Mucosa of rectum (tissue), 2 donors: ENCODE measurements around the gene GLOD5.

Source experiments
- H3K27ac ChIP-seq, 2 donors: one replicate each; pipeline ENCODE4 v1.7.0; 2013; ENCODE audit warnings: inconsistent platforms in 2 of 2, low read depth in 2 of 2, low read length in 2 of 2
- H3K27me3 ChIP-seq, 2 donors: one replicate each; pipeline ENCODE4 v1.7.0; 2013; ENCODE audit warnings: low read length in 2 of 2; ENCODE audit not compliant: control insufficient read depth in 2 of 2, insufficient read depth in 2 of 2
- H3K36me3 ChIP-seq, 2 donors: one replicate each; pipeline ENCODE4 v1.7.0; 2013; ENCODE audit warnings: low read length in 2 of 2; ENCODE audit not compliant: control insufficient read depth in 2 of 2, insufficient read depth in 2 of 2
- H3K4me1 ChIP-seq, 2 donors: one replicate each; pipeline ENCODE4 v1.7.0; 2013; ENCODE audit warnings: low read length in 2 of 2, mild to moderate bottlenecking in 1 of 2; ENCODE audit not compliant: control insufficient read depth in 2 of 2, insufficient read depth in 2 of 2
- H3K4me3 ChIP-seq, 2 donors: one replicate each; pipeline ENCODE4 v1.7.0; 2013; ENCODE audit warnings: low read length in 2 of 2
- H3K9ac ChIP-seq, 2 donors: one replicate each; pipeline ENCODE4 v1.7.0; 2013; ENCODE audit warnings: low read length in 2 of 2, low read depth in 1 of 2, mild to moderate bottlenecking in 1 of 2
- H3K9me3 ChIP-seq, 2 donors: one replicate each; pipeline ENCODE4 v1.7.0; 2013; ENCODE audit warnings: low read length in 2 of 2; ENCODE audit not compliant: control insufficient read depth in 2 of 2
- donor health status: healthy.
- donor health status: Normal muscosa, but diverticular disease.

The GLOD5 gene

DNA sequence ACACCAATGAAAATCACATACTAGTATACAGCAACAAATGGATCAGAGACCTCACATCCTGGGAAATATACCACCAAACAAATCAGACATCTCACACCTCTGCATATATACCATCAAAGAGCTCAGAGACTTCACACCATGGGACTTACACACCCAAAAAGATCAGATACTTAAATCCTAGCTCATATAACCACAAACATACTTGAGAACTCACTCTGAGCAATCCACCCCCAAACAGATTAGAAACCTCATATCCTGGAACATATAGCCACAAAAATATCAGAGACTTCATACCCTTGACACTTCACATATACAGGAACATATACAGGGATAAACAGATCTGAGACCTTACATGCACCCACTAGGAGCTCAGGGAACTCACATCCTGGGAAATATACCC lies 32.9 kb upstream of the GLOD5 start:
- no peaks in the 10 kb centered on the region for H3K4me1 ChIP-seq

DNA sequence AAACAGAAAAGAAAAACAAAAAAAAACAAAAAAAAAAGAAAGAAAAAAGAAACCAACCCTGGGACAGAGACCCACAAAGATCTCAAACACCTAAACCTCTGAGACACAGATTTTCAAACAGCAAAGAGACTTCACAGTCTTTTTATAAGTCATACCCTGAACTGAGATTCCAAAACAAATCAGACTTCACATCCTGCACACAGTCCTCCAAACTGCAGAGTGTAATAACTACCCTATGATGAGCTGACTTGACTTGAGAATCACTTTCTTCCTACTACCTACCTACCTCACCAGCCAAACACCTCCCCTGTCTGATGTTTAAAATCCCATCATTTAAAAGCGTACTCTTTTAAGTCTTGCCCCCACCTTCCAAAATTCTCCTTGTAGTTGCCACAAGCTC lies 25.2 kb upstream of the GLOD5 start:
- peaks cover 0 to 3% of the 10 kb centered on the region in 2 donors for H3K4me1 ChIP-seq
- no peaks in the 10 kb centered on the region for H3K36me3 ChIP-seq
- H3K9ac ChIP-seq = no peak overlapping the region
- no peak overlapping the region for H3K27ac ChIP-seq
- no peaks in the 10 kb centered on the region for H3K9me3 ChIP-seq
- H3K4me3 ChIP-seq = no peak overlapping the region
- H3K27me3 ChIP-seq = no peaks in the 10 kb centered on the region

More for the DNA sequence above, 32.9 kb upstream of the GLOD5 start:
- H3K36me3 ChIP-seq = no peaks in the 10 kb centered on the region
- H3K9ac ChIP-seq = no peak overlapping the region
- no peaks in the 10 kb centered on the region for H3K9me3 ChIP-seq
- peaks cover 0 to 6% of the 10 kb centered on the region in 2 donors for H3K27me3 ChIP-seq
- H3K27ac ChIP-seq = no peak overlapping the region
- no peak overlapping the region for H3K4me3 ChIP-seq

DNA sequence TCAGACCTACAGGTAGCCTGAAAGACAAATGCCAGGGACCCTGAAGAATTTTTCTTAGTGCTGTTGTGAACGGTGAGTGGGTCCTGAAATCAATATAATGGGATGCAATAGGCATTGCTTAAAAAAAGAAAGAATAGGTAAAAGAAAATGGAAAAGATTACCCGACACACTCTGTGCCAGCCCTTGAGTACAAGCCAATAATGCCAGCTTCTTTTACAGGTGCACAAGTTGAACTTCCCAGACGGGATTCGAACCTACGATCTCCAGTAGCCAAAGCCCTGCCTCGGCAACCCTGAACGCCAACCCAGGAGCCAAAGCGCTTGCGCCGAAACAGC lies 24.7 kb upstream of the GLOD5 start:
- H3K4me3 ChIP-seq = peak overlapping the region; percentile 34 to 58
- H3K9ac ChIP-seq = no peak overlapping the region

DNA sequence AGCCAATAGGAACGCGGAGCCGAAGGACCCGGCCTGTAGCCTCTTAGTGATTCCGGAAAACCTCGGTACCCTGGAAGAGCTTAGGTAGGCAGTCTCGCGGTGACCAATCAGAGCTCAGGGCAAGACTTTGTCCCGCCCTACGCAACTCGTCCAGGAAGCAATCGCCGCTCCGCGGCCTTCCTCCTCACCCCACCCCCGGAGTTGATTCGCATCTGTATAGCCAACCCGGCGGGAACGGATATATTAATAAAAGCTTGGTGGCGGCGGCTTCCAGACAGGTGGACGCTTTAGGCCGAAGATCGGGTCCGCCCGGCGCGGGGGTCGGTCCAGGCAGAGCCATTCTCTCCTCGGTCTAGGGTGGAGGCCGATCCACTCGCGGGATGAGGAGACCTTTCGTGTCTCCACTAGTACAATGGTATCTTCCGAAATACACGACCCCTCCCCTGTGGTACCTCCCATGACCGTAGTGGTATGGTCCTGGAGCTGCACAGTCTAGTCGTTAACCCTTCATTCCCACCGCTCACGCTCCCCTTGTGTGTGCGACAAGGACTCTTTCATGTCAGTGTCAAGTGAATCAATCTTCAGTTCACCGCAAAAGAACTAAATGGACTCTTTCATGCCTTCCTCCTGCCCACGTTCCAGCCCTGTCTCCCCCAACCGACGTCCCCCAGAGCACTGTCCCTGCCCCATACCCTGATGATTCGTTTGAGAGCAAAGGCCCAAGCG lies 24.2 kb upstream of the GLOD5 start:
- peak overlapping the region; percentile 91 to 92 for H3K27ac ChIP-seq
- H3K9ac ChIP-seq = peak overlapping the region; percentile 77 to 87
- no peaks in the 10 kb centered on the region for H3K27me3 ChIP-seq
- peak overlapping the region; percentile 74 to 85 for H3K4me3 ChIP-seq
- H3K36me3 ChIP-seq = no peaks in the 10 kb centered on the region
- peaks cover 0 to 3% of the 10 kb centered on the region in 2 donors for H3K4me1 ChIP-seq
- no peaks in the 10 kb centered on the region for H3K9me3 ChIP-seq

More for the DNA sequence above, 24.7 kb upstream of the GLOD5 start:
- no peaks in the 10 kb centered on the region for H3K27me3 ChIP-seq
- H3K4me1 ChIP-seq = peaks cover 0 to 3% of the 10 kb centered on the region in 2 donors
- H3K9me3 ChIP-seq = no peaks in the 10 kb centered on the region
- H3K36me3 ChIP-seq = no peaks in the 10 kb centered on the region
- no peak overlapping the region for H3K27ac ChIP-seq

DNA sequence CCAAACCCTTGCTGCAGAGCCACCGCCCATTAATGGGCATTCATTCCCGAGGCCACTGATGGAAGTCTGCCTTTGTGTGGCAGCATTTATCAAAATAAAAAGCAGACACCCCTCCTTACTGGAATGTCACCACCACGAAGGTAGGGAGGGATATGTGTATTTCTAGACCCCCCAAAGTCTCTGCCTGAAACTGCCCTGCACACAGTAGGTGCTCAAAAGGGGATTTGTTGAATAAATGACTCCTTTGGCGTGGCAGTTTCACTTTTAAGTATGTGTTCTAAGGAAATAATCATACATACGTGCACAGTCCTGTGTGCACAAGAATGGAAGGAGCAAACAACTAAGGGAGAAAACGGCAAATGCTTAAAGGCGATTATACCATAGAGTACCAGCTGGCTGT lies 23.6 kb upstream of the GLOD5 start:
- no peaks in the 10 kb centered on the region for H3K36me3 ChIP-seq
- peaks cover 0 to 3% of the 10 kb centered on the region in 2 donors for H3K4me1 ChIP-seq
- H3K27ac ChIP-seq = peak overlapping the region; percentile 91 to 92
- H3K9ac ChIP-seq = peak overlapping the region; percentile 77 to 87
- peak overlapping the region; percentile 74 to 85 for H3K4me3 ChIP-seq
- no peaks in the 10 kb centered on the region for H3K27me3 ChIP-seq
- H3K9me3 ChIP-seq = no peaks in the 10 kb centered on the region

DNA sequence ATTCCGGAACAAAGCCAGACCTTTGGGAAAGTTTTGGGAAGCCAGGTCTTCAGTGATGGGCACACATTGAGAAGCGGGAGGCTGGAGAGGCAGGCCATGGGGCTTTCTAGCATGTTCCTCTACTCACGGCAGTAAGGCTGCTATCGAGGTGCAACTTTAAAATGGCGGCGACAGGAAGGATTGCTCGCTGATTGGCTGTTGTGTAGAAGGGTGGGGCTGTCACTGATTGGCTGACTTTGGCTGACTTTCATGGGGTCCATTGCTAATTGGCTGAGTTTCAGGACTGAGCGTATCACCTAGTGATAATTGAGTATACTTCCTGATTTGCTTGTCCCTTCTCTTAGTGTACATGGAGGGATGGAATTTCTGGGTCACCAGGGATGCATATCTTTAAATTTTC lies 19.7 kb upstream of the GLOD5 start:
- Histone ChIP-seq H3K4me1 (peaks cover 0 to 3% of the 10 kb centered on the region in 2 donors), H3K9ac (no peak overlapping the region), H3K27ac (no peak overlapping the region), H3K4me3 (no peak overlapping the region), H3K27me3 (peaks cover 0 to 2% of the 10 kb centered on the region in 2 donors), H3K9me3 (no peaks in the 10 kb centered on the region), H3K36me3 (no peaks in the 10 kb centered on the region)

DNA sequence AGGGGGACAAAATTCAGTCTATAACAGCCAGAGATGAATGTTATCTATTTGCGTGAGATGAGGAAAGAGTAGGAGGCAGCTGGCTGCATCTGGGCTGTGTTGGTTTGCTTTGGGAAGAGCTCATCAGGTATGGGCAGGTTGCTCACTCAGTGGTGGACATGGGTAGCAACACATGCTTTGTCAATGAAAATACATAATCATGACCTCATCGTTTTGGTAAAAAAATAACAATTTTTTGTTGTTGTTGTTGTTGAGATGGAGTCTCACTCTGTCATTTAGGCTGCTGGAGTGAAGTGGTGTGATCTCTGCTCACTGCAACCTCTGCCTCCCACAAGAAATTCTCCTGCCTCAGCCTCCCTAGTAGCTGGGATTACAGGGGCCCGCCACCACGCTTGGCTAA lies 16.3 kb upstream of the GLOD5 start:
- H3K9ac ChIP-seq = no peak overlapping the region
- H3K27ac ChIP-seq = no peak overlapping the region
- H3K36me3 ChIP-seq = no peaks in the 10 kb centered on the region
- peaks cover 0 to 2% of the 10 kb centered on the region in 2 donors for H3K27me3 ChIP-seq
- H3K4me1 ChIP-seq = no peaks in the 10 kb centered on the region
- H3K4me3 ChIP-seq = no peak overlapping the region
- no peaks in the 10 kb centered on the region for H3K9me3 ChIP-seq

DNA sequence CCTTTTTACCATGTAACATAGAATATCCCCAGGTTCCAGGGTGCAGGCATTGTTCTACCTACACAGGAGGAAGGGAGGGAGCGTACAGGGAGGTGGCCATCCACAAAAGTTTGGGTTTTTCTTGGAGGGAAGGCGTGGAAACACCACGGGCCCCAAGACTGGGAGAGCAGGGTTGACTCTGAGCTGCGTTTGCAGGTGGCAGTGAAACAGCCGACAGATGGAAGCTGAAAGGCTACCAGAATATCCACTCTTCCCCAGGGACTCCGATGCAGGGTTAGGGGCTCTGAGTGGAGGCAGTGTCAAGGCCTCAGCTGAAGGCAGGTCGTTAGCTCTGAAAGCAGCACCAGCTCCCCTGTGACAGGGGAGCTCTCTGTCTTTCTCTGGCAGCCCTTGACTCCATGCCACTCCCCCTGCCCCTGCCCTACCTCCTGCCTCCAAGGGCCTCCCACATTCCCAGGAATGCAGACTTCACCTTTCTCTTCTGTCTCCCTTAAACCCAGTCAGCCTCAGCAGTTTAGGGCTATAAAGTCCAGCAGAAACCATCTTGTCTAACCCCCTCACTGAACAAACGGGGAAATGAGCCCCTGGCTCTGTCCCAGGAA lies 14.0 kb upstream of the GLOD5 start:
- no peaks in the 10 kb centered on the region for H3K36me3 ChIP-seq
- no peak overlapping the region for H3K27ac ChIP-seq
- H3K4me1 ChIP-seq = no peaks in the 10 kb centered on the region
- H3K4me3 ChIP-seq = no peak overlapping the region
- H3K9me3 ChIP-seq = no peaks in the 10 kb centered on the region
- peaks cover 0 to 2% of the 10 kb centered on the region in 2 donors for H3K27me3 ChIP-seq
- no peak overlapping the region for H3K9ac ChIP-seq

DNA sequence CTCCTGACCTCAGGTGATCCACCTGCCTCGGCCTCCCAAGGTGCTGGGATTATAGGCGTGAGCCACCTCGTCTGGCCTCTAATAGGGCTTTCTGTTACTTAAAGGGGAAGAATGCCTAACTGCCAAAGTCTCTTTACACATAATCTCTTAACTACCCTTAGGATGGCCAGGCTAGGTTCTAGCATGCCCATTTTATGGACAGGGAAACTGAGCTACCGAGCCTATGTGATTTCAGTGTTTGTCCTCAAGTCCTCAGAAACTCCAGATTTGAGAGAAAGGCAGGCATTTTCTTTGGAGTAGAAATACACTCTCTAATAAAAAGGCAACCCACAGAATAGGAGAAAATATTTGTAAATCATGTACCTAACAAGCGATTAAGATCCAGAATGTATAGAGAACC lies 12.4 kb upstream of the GLOD5 start:
- H3K4me3 ChIP-seq = no peak overlapping the region
- no peaks in the 10 kb centered on the region for H3K4me1 ChIP-seq
- no peaks in the 10 kb centered on the region for H3K9me3 ChIP-seq
- peaks cover 2 to 4% of the 10 kb centered on the region in 2 donors for H3K27me3 ChIP-seq
- H3K27ac ChIP-seq = no peak overlapping the region
- no peak overlapping the region for H3K9ac ChIP-seq
- no peaks in the 10 kb centered on the region for H3K36me3 ChIP-seq

DNA sequence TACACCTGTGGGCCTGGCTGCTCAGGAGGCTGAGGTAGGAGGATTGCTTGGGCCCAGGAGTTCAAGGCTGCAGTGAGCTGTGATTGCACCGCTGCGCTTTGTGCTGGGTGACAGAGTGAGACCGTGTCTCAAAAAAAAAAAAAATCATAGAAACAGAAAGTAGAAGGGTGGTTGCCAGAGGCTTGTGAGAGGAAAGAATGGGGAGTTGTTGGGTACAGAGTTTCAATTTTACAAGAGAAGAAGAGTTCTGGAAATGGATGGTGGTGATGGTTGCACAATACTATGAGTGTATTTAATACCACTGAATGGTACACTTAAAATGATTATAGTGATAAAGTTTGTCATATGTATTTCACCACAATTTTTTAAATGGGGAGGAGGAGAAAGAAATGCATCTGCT lies 10.2 kb upstream of the GLOD5 start:
- H3K4me1 ChIP-seq = no peaks in the 10 kb centered on the region
- peaks cover 2 to 4% of the 10 kb centered on the region in 2 donors for H3K27me3 ChIP-seq
- H3K36me3 ChIP-seq = no peaks in the 10 kb centered on the region
- no peak overlapping the region for H3K27ac ChIP-seq
- H3K9me3 ChIP-seq = no peaks in the 10 kb centered on the region
- H3K9ac ChIP-seq = no peak overlapping the region
- H3K4me3 ChIP-seq = no peak overlapping the region
